HEK293T (cell line): ENCODE measurements around the gene HACD4.

Experiments used
- BHLHE40 ChIP-seq: fragments of 450-650 bp; IDR thresholded peaks from 2 replicates; pipeline ENCODE4 v1.6.1; 2016; ENCODE audit warnings: mild to moderate bottlenecking, moderate library complexity, borderline replicate concordance
- CTBP1 ChIP-seq: fragments of 450-650 bp; IDR thresholded peaks from 2 replicates; pipeline ENCODE4 v1.6.1; 2016; ENCODE audit warnings: borderline replicate concordance
- FOXA1 ChIP-seq: fragments of 450-650 bp; IDR thresholded peaks from 2 replicates; pipeline ENCODE4 v1.6.1; 2016; ENCODE audit warnings: mild to moderate bottlenecking
- FOXK2 ChIP-seq: fragments of 450-650 bp; IDR thresholded peaks from 2 replicates; pipeline ENCODE4 v1.6.1; 2016; ENCODE audit warnings: mild to moderate bottlenecking
- FOXM1 ChIP-seq: fragments of 450-650 bp; IDR thresholded peaks from 2 replicates; pipeline ENCODE4 v1.6.1; 2017; ENCODE audit warnings: mild to moderate bottlenecking, borderline replicate concordance
- LEF1 ChIP-seq: fragments of 450-650 bp; IDR thresholded peaks from 2 replicates; pipeline ENCODE4 v1.6.1; 2017; ENCODE audit warnings: mild to moderate bottlenecking, borderline replicate concordance
- NFRKB ChIP-seq: fragments of 450-650 bp; IDR thresholded peaks from 2 replicates; pipeline ENCODE4 v1.6.1; 2016; ENCODE audit warnings: mild to moderate bottlenecking, moderate library complexity
- TARDBP ChIP-seq: fragments of 450-650 bp; IDR thresholded peaks from 2 replicates; pipeline ENCODE4 v1.6.1; 2016
- TF ChIP-seq, protein P1 (sequence below): fragments of 450-650 bp; IDR thresholded peaks from 2 replicates; pipeline ENCODE4 v1.6.1; 2016

DNA sequence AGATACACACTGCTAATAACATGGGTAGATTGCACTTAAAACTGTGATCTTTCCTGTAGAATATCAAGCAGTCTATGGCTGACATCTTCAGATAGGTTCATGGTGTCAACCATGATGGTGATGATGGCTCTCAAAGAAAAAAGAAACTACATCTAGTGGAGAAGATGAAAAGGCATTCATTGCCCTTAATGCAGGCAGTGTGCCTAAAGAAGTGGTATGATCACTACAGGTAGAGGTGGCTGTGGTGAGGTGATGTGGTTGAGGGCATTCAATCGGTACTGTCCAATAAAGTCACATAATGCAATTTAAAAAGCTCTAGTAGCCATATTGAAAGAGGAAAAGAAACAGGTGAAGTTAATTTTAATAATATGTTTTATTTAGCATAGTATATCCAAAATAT is 49.4 kb upstream of the HACD4 start:
- TF ChIP-seq FOXA1, result no peak
- TF ChIP-seq FOXM1, result no peak
- no peak for TF ChIP-seq FOXK2
- no peak for TF ChIP-seq BHLHE40
- TF ChIP-seq, protein P1, sequence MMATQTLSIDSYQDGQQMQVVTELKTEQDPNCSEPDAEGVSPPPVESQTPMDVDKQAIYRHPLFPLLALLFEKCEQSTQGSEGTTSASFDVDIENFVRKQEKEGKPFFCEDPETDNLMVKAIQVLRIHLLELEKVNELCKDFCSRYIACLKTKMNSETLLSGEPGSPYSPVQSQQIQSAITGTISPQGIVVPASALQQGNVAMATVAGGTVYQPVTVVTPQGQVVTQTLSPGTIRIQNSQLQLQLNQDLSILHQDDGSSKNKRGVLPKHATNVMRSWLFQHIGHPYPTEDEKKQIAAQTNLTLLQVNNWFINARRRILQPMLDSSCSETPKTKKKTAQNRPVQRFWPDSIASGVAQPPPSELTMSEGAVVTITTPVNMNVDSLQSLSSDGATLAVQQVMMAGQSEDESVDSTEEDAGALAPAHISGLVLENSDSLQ, result no peak
- TF ChIP-seq CTBP1, result no peak
- no peak for TF ChIP-seq LEF1
- TF ChIP-seq TARDBP, result no peak
- no peak for TF ChIP-seq NFRKB
